T follicular helper cell (primary cell): ENCODE results near the gene GALNT17.

Source experiments
- DNase-seq: peaks from one replicate; pipeline ENCODE4 v3.0.0-alpha.2; 2020; ENCODE audit warnings: low read depth

The GALNT17 gene

DNA sequence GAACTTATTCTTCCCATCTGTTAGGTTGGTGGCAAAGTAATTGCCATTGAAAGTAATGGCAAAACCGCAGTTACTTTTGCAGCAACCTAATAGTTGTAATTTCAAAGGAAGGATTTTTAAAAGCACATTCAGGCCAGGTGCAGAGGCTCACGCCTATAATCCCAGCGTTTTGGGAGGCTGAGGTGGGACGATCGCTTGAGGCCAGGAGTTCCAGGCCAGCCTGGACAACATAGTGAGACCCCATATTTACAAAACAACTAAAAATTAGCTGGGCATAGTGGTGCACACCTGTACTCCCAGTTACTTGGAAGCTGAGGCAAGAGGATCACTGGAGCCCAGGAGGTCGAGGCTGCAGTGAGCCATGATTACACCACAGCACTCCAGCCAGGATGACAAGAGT is 374.9 kb downstream of the GALNT17 start:
- DNase-seq = no peak

DNA sequence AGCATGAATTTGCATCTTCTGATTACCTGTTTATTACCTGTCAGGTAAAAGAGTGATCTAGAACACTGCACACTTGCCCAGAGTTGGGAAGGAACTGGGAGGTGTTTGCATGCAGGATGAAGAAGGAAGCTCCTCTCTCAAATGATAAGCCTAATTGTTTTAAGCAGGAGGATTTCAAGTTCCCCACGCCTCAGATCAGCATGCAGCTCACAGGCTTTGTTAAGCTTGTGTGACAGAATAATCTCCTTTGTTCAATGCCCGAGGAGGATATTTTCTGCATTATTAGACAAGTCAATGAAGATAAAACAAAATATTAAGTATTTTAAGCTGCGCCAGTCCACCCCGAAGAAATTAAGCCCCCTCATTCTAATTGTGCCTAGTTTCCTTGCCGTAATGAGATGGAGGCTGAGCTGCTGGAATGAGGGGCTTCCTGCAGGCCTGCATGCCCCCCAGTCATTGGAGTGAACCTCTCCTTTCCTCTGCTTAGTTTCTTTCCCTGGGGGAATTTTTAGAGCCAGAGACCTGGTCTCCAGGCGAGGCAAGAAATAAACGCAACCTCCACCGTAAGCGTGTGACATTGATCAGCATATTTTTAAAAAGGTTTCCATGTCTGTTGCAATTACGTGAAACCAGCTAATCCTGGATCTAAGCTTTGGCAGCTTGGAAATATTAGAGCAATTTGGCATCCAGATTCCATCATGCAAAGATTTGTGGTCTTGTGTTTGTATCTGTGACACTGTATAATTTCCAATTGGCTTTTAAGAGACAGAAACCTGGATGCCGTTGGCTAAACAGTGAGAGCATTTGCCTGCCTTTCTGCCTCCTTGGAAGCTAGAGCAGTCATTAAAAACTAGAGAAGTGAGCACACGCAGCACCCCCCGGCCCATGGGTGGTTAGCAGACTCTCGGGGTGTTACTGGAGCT is 376.0 kb downstream of the GALNT17 start:
- DNase-seq = no peak

DNA sequence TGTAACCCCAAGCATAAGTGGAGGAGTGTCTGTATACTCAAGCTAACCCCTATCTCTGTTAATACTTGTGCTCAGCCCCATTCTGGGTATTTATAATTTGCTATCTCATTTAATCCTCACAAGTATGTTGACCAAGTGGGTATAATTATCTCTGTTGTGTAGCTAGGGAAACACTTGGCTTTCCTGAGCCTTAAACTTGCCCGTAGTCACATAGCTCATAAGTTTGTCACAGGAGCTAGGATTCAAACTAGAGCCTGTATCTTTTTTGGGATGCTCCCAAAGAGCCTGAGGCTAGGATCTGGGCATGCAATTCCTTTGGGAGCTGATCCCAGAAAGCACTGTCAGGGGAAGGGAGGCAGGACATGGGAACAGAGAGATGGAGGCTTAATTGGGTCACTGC is 377.4 kb downstream of the GALNT17 start:
- no peak for DNase-seq

DNA sequence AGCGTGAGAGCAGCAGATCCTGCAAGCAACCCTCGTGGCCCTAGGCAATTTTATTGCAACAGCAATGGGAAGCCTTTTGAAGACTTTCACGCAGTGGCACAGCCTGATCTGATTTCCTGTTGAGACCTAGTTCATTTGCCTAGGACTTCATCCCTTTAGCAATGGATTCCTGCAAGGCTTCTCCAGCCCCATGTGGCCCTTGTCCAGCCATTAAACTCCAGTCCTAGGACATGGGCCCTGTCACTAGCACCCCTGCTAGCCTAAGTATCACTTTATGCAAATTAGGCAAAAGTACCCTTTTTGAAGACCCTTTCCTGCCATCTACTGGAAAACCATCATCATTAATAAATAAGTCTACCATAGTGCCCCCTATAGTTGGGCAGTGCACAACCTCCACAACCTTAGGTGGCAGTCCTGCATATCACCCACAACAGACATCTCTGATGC is 379.4 kb downstream of the GALNT17 start:
- no peak for DNase-seq

DNA sequence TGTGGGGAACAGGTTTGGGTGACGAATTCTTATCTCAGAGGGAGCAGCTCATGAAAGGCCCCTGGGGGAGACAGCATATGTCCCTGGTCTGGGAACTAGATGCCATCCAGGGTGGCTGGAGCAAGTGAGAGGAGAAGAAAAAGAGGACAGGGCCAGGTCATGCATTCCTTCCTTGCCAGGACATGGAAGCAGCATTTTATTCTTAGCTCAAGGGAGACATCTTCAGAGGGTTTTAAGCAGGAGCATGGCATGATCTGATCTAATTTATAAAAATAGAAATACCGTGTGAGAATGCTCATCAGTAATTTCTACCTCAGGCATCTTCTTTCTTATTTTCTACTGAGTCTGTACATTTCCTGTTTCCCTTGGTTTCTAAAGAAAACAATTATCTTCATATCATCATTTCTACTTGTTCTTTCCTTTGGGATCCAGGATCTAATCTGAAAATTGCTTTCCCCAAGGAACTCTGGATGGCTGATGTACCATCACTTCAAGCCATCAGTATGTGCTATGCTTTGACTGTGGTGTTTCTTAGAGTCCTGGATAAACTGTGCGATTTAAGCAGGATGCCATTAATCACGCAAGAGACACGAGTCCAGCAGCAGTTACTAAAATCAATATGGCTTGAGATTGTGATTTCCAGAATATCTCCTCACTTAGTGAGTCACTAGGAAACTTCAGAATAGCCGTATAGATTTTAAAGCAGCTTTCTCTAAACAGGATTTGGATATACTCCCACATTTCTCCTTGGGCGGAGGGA is 386.2 kb downstream of the GALNT17 start:
- no peak for DNase-seq

DNA sequence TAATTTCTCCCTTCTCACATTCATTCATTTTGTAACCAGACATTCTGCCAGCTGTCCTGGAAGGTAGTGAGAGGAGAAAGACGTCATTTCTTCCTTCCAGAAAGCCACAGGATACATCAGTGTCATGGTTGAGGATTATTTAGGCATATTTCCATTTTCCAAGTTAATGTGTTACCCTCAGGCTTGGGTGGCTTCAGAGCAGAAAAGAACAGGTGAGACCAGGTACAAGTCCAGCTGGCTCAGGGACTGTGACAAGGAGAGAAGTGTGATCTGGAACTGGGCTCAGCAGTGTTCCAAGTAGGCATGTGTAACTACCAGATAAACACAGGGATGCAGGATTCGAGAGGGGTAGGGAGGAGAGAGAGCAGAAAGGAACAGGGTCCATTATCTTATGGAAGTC is 386.9 kb downstream of the GALNT17 start:
- no peak for DNase-seq

DNA sequence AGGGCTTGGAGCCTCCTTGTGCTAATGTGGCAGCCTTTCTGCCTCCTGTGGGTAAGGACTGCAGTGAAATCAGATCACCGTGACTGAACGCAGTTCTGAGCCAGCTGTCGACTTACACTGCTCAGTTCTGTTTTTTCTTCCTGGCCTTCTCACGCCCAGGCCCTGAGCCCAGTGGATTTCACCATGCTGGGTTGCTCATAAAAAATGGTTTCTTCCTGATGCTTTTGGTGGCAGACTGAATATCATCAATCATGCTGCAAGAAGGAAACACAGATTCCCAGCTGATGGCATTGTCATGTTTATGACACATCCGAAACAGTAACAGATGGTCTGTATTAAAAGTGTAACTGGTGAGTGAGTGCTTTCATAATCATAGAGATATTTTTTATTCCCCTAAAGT is 389.6 kb downstream of the GALNT17 start:
- no peak for DNase-seq

DNA sequence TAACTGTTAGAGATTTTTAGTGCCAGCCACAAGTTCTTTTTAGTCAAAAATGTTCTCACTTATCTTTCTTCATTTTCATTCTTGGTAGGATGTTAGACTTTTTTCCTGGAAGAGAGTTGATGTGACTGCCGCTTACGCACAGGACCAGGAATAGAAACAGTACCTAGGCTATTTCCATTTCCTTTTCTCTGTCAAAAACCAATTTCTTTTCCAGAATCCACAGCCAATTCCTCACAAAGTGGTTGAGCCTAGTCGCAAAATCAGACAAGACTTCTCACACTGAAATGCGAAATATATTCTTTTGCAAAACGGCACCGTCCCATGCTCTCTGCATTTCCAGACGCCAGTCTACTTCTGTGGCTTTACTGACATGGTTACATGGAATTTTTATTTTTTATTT is 394.2 kb downstream of the GALNT17 start:
- DNase-seq = no peak

DNA sequence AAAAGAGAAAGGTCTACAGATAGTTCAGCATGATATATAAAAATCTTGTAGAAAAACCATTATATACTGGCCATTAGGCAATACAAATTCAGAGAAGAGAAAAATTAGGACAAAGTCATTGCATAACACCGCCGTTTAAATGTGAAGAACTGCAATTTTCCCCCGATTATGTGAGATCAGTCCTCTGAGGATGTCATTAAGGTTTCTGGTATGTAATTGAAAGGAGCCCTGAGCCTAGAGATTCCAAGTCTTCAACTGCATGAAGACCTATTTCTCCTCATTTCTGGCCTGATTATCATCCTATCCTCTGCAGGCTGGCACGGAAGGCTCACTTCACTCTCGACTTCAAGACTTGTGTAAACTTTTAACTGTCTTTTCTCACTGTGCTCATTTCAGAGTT is 395.3 kb downstream of the GALNT17 start:
- no peak for DNase-seq

DNA sequence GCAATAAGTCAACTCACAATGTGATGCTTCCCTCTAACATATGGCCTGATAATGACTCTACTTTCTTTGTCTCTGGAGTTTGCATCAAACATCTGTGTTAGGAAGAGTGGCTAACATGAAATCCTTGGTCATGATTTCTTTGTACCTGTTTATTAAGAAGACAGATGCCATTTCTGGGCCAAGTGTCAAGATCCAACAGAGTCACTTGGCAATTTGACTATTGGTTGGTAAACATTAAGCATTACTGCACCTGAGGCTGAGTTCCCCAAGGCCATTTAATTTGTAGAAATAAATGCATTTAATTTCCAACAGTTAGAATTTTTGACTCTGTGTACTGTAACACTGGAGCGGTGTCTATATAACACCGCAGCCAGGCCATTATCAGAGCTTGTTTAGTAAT is 403.7 kb downstream of the GALNT17 start:
- no peak for DNase-seq

DNA sequence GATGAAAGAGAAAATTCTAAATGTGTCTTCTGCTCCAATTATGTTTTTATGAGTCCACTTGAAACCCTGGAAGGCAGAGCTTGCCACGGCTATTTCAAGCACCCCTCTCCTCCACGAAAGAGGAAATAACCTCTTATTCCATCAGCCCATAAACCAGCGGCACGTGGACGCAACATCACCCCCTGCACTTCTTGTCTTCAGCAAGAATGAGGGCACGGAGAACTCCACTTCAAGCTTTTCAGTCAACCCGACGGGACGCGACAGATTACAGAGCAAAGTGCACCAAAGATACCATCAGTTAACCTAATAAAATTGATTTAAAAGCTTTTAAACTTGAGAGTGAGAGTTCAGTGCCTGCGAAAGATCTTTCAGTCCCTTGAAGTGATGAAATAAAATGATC is 406.3 kb downstream of the GALNT17 start:
- DNase-seq = no peak

DNA sequence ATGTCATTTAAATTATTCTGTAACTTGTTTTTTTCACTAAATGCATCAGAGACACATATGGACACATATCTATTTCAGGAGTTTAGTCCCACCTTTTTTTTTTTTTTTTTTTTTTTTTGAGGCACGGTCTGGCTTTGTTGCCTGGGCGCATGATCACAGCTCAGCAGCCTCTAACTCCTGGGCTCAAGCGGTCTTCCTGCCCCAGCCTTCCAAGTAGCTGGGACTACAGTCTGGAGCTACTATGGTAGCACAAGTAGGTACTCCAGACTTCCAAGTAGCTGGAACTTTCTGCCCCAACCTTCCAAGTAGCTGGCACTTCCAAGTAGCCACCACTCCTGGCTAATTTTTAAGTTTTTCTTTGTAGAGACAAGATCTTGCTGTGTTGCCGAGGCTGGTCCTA is 407.7 kb downstream of the GALNT17 start:
- DNase-seq = no peak

DNA sequence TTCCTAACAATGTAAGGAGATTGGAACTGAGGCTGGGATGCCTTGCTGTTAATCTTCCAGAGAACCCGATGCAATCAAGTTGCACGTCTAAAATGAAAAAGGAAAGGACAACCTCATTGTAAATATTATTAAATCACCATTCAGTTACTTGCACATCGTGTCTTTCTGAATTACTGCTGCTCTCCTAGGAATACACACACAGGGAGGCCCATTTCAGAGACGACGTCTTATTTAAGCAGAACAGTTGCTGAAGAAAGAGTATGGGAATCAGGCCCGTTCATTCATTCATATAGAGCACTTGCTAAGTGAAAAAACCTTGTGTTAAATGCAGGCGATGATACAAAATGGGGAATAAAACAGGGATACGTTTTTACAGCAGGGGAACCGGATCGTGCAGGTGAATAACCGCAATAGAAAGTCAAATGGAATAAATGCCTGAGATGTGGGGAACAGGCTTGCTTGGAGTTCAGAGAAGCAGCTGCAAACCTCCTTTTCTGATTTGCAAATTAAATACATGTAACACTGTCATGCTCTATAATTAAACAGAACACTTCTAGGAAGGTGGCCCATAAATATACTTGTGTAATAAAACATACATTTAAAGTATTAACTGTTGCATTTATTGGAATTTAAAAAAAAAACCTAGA is 409.9 kb downstream of the GALNT17 start:
- DNase-seq = no peak

DNA sequence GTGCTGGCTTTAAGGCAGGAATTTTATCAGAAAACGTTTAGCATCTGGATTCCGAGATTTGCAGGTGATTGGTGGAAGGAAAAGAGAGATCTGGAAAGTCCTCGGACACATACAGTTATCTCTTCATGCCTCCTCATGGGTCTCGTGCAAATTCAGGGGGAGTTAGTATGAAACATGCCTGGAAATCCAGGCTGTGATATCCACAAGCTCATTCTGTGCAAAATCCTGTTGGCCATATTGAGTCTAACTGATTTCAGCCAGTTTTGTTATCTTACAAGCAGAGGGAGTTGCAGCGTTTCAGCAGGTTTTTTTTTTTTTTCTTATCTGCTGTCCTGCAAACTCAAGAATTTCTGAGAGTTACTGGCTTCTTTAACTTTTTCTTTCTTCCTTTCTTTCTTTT is 411.5 kb downstream of the GALNT17 start:
- no peak for DNase-seq

DNA sequence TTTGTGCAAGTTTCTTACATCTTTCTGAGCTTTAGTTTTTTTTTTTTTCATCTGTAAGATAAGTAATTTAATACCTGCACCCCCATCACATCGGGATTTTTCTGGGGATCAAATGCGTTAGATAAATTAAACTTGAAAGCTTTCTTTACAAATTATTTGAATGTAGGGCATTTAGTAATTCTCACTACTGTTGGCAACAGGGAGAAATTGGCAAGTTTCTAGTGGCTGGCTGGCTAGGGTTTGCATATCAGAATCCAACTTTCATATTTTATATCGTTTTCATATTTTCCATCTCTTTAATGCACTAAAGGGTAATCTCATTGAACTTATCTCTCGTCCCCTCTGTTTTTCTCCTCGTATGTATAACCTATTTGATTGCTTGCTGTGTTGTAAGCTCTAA is 412.9 kb downstream of the GALNT17 start:
- no peak for DNase-seq

DNA sequence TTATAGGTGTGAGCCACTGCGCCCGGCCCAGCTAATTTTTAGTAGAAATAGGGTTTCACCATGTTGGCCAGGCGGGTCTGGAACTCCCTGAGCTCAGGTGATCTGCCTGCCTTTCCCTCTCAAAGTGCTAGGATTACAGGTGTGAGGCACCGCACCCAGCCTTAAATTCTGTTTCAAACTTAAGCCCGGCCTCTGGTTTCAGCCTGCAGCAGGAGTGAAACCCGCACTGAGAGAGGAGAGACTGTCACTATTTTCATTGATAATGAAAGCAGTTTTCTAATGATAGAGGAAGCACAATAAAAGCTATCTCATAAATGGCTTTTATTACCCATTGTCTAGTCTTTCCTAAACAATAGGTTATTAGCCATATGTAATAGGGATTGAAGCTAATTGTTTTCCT is 415.5 kb downstream of the GALNT17 start:
- DNase-seq = no peak

DNA sequence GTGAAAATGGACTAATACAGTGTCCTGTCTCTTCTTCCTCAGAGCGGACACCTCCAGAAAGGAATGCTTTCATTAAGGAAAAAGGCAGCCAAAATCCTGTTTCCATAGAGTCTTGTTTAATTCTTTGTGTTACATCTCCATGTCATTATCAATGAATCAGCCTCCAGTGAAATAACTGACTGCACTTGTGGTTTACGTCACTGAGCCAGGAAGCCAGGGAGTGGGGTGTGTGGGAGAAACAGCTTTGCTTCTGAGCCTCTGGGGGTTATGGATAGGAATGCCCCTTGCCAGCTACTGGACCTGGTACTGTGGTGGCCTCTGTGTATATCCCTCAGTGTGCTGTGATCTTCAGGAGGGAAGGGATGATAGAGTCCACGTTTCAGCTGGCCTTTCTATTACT is 416.8 kb downstream of the GALNT17 start:
- no peak for DNase-seq

DNA sequence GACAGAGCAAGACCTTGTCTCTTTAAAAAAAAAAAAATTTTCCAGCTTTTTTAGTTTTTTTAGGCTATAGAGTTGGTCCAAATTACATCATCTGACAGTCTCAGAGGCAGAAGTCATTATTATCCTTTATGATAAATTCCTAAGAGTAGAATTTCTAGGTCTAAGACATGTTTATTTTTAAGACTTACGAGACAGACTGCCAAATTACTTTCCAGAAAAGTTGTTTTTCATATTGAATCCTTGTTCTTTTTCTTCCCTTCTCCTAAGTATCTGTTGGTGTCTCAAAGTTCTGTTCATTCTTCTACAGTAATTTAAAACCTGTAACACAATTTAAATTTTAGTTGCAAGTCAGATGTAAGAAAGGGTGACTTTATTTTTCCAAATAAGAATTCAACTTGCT is 421.4 kb downstream of the GALNT17 start:
- DNase-seq = no peak

DNA sequence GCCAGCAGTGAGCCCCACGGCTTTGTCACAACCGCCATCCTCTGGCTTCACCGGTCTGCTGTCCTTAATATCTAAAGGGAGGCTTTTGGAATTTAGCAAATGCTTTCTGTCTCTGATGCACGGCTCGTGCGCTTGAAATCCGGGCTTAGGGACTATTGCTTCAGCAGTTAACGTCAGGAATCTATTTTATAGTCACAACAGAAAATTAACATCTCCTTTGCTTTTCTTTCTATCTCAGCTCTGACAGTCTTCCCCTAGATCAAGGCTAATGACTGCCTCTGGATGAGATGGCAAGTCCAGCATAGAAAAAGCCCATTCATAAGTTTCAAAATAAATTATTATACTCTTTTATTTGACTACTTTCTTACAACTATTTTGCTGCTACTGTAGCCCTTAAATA is 423.8 kb downstream of the GALNT17 start:
- no peak for DNase-seq

DNA sequence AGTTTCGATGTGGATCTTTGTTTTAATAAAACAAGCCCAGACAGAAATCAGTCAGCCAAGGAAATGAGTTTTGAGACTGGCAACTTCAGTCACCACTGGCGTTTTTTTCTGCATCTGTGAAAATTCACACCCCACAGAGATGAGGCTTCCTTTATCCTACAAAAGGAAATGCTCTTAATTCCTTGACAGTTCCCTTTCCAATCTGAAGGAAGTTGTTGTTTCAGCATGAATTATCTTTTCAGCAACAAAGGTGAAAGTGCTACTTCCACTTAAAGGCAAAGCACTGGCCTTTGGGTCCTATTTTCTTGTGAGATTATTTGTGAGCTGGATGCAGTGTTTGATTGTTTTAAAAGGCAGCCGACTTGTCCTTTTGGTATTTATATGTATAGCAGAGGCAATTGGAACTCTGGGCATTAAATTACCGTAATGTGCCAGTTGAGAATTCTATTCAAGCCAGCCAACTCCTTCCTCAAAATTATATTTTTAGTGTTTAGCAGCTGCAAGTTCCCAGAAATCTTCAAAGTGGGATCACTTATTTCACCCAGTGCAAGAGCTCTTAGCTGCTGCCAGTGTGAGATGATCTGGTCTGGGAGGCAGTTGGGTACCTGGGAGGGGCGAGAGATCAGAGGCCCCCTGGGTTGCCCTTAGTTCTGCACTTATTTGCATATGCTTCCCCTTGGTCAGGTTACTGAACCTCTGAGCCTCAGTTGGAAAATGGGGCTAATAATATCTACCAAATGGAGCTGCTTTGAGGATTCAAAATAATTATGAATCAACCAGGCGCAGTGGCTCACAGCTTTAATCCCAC is 427.1 kb downstream of the GALNT17 start:
- DNase-seq = no peak

DNA sequence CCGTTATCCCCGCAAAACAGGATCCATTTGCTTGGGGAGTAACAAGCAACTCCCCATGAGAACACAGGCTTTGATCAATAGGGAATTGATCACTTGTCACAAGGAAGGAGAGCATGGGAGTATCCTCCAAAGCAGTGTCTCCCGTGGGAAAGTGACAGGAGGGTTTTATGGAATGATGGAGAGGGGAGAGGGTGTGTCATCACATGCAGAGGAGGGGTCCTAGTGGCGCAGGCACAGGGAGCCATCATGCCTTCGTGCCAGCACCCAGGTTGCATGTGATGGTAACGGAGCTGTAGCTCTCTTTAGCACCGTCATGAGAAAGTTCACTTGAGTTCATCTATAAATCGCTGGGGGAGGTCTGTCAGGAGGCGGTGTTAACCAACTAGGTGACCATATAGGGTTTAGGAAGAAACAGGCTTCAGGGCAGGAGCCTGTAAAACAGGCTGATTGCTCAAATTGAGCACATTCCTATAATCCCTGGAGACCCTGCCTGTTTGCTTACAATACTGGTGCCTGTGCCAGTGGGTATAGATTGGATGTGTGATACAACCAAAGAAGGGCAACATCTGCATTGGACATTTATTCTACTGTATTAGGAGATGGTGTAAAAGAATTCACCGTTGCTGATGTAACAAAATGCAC is 428.5 kb downstream of the GALNT17 start:
- no peak for DNase-seq
